Retinal pigment epithelial cell (primary cell): ENCODE data around the gene RNF10.

Experiments
- DNase-seq: peaks from one replicate; pipeline ENCODE4 v3.0.0-alpha.2; 2010; ENCODE audit warnings: low read depth
- H3K4me3 ChIP-seq: 2 replicates; pipeline ENCODE4 v1.5.1; 2011; ENCODE audit warnings: mild to moderate bottlenecking, low read length, control low read depth, moderate library complexity
- CTCF ChIP-seq: conservative IDR thresholded peaks from 2 replicates; pipeline ENCODE4 v1.5.1; 2011; ENCODE audit warnings: low read depth, low read length, control low read depth, inconsistent platforms

RNF10 gene

GRCh38 chr12:120538281-120539156 is 4.4 kb downstream of the RNF10 start:
- peak; percentile 83 for DNase-seq
- peak overlapping the region; percentile 43 for H3K4me3 ChIP-seq
- TF ChIP-seq CTCF = no peak

DNA sequence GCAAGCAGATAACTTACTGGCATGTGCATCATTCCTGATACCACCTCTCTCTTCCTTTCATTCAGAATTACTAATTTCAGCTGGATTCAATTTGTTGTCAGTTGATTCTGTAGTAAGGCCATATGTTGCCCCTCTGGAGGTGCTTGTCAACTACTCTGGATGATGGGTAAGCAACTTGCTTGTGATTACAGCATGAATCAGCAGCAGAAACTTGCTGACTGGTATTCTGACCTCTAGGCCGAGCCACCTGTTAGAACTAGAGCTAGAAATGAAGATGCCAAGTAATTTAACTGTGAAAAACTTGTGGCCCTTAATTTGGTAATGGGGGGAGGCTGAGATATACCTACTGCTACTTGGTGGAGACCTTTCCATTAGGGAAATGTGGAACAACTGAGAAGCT is 5.1 kb downstream of the RNF10 start:
- peak overlapping the region; percentile 5 for H3K4me3 ChIP-seq
- no peak for DNase-seq
- no peak for TF ChIP-seq CTCF

GRCh38 chr12:120540445-120540844 is 6.3 kb downstream of the RNF10 start:
- DNase-seq = no peak
- H3K4me3 ChIP-seq = no peak overlapping the region
- no peak for TF ChIP-seq CTCF

- TF ChIP-seq CTCF = no peak
- DNase-seq = no peak
- no peak overlapping the region for H3K4me3 ChIP-seq
Measured at GRCh38 chr12:120542166-120542565, 8.0 kb downstream of the RNF10 start.

- no peak for DNase-seq
- no peak for TF ChIP-seq CTCF
Measured at GRCh38 chr12:120544691-120545090, 10.5 kb downstream of the RNF10 start.

DNA sequence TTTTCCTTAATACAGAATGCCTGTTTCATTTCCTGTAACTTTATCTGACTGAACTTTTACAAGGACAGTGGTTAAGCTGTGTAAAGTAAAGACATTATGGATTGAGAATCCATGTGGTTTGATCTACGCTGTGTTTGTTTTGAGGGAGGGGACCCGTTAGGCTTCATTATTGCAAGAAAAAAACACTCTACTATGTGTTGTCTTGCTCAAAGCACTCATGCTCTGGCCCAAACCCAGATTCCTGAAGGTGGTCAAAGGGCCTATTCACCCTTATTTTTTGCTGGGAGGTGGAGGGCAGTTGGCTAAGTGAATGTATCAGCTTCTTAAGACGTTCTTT is 11.9 kb downstream of the RNF10 start:
- no peak overlapping the region for H3K4me3 ChIP-seq
- DNase-seq = no peak
- no peak for TF ChIP-seq CTCF

More at GRCh38 chr12:120544691-120545090, 10.5 kb downstream of the RNF10 start:
- no peak overlapping the region for H3K4me3 ChIP-seq

- DNase-seq = no peak
- no peak for TF ChIP-seq CTCF
- no peak overlapping the region for H3K4me3 ChIP-seq
Measured at GRCh38 chr12:120554678-120555077, 20.5 kb downstream of the RNF10 start.
